Right lobe of liver (tissue), 6 donors: ENCODE data around the gene LILRB5. TPM values are rescaled to one million over a fixed set of nuclear protein-coding genes. Genes with fewer than 3 reads are reported as not detected.
"Not testable (repeated sequence)": the region's sequence is repeated elsewhere in the genome, so short reads cannot be mapped to it uniquely, and the experiment has no call there.

Experiments used
- ATAC-seq, 4 donors: fragments of 200-7000 bp; cut with Tn5 transposase; one replicate each; pipeline ENCODE4 v1.9.1; 2020; ENCODE audit warnings: mild to moderate bottlenecking in 4 of 4, moderate library complexity in 4 of 4
- DNase-seq, 3 donors: peaks; one replicate each; pipeline ENCODE4 v3.0.0-alpha.2; 2020
- H3K27ac ChIP-seq, 3 donors: fragments of 200-600 bp; one replicate each; pipeline ENCODE4 v1.8.0; 2022
- H3K27me3 ChIP-seq, 2 donors: fragments of 200-600 bp; one replicate each; pipeline ENCODE4 v1.8.0; 2022
- H3K36me3 ChIP-seq, 4 donors: fragments of 200-600 bp; sonication (generic) in 1 of 4; one replicate each; pipeline versions ENCODE4 v1.5.1 to v1.8.0; 2017 to 2022; ENCODE audit warnings: control low read depth in 1 of 4
- H3K4me1 ChIP-seq, 4 donors: fragments of 200-600 bp; sonication (generic) in 1 of 4; one replicate each; pipeline versions ENCODE4 v1.5.1 to v1.8.0; 2017 to 2022; ENCODE audit warnings: control low read depth in 1 of 4
- H3K4me3 ChIP-seq, 3 donors: fragments of 200-600 bp; one replicate each; pipeline ENCODE4 v1.8.0; 2022
- H3K9me3 ChIP-seq, 4 donors: fragments of 200-600 bp; sonication (generic) in 1 of 4; one replicate each; pipeline versions ENCODE4 v1.5.1 to v1.8.0; 2017 to 2022; ENCODE audit warnings: control low read depth in 1 of 4
- POLR2A ChIP-seq: fragments of 450-650 bp; IDR thresholded peaks from one replicate; pipeline ENCODE4 v1.6.1; 2017; ENCODE audit warnings: antibody characterized with exemption, mild to moderate bottlenecking
- WGBS: methylation state at CpG from one replicate; pipeline ENCODE4 v1.1.6; 2018; ENCODE audit warnings: low coverage, low lambda C conversion rate; ENCODE audit not compliant: insufficient coverage; ENCODE audit errors: missing lambda C conversion rate; 5-methylcytosine and 5-hydroxymethylcytosine counted together
- intact Hi-C, 2 donors: fragments of 100-400 bp; cut with DNase I; formaldehyde crosslinking; loops; one replicate each; pipeline versions ENCODE4 v1.11.2 to v1.14.1; 2022
- total RNA-seq, 6 experiments: library from RNA; depleted of rRNA in 2 of 6; stranded (reverse); fragments of >200 nt in 2 of 6; fragmentation: NEBNext Ultra II Directional in 3 of 6; extraction: Animal tissue kit (Norgen Biotek cat#: 25700) in 3 of 6; gene quantifications; one replicate each; pipeline versions ENCODE4 v1.1.0 to v1.2.4, GENCODE V29; 2016 to 2023
- TF ChIP-seq, protein P1 (sequence below), 4 donors: fragments of 200-600 bp in 3 of 4; fragments of 450-650 bp in 1 of 4; IDR thresholded peaks; one replicate each; pipeline versions ENCODE4 v1.5.1 to v1.8.0; 2016 to 2022; ENCODE audit warnings: antibody characterized with exemption in 4 of 4, mild to moderate bottlenecking in 2 of 4
- donor health status: DM: no; HTN: yes; CAD: no.
- donor health status: DM: no; HTN: no; CAD: no.
- donor health status: DM: no; HTN: no; CAD: no.
- donor health status: DM: no; HTN: yes; CAD: no.
- donor health status: DM: no; HTN: yes; CAD: no.

Gene LILRB5
- total RNA-seq, 6 experiments from 2014 or later = 2.7 to 19.7 (median 8.4) TPM

GRCh38 chr19:54279406-54279962 is 22.4 kb upstream of the LILRB5 start:
- no peaks in the 10 kb centered on the region for H3K9me3 ChIP-seq
- no peaks in the 10 kb centered on the region for H3K36me3 ChIP-seq
- no peak for TF ChIP-seq POLR2A
- TF ChIP-seq, protein P1, sequence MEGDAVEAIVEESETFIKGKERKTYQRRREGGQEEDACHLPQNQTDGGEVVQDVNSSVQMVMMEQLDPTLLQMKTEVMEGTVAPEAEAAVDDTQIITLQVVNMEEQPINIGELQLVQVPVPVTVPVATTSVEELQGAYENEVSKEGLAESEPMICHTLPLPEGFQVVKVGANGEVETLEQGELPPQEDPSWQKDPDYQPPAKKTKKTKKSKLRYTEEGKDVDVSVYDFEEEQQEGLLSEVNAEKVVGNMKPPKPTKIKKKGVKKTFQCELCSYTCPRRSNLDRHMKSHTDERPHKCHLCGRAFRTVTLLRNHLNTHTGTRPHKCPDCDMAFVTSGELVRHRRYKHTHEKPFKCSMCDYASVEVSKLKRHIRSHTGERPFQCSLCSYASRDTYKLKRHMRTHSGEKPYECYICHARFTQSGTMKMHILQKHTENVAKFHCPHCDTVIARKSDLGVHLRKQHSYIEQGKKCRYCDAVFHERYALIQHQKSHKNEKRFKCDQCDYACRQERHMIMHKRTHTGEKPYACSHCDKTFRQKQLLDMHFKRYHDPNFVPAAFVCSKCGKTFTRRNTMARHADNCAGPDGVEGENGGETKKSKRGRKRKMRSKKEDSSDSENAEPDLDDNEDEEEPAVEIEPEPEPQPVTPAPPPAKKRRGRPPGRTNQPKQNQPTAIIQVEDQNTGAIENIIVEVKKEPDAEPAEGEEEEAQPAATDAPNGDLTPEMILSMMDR (IDR thresholded peaks at IDR 0.05) = no peak
- H3K4me3 ChIP-seq = no peak overlapping the region
- no peaks in the 10 kb centered on the region for H3K4me1 ChIP-seq
- H3K27me3 ChIP-seq = no peaks in the 10 kb centered on the region
- no peak for DNase-seq
- intact Hi-C loops = no loop called here
- 50% methylated on average over 9 of the region's 18 CpGs for WGBS
- H3K27ac ChIP-seq = no peak overlapping the region
- no peak for ATAC-seq

GRCh38 chr19:54278571-54279195 is 21.6 kb upstream of the LILRB5 start:
- H3K27me3 ChIP-seq, H3K27ac ChIP-seq, ATAC-seq, intact Hi-C loops, DNase-seq, H3K4me1 ChIP-seq, H3K9me3 ChIP-seq, H3K4me3 ChIP-seq, H3K36me3 ChIP-seq: not testable (repeated sequence)
- WGBS = 52% methylated on average over 3 of the region's 15 CpGs

GRCh38 chr19:54278056-54278455 is 21.0 kb upstream of the LILRB5 start:
- H3K27me3 ChIP-seq, H3K36me3 ChIP-seq, DNase-seq, H3K4me1 ChIP-seq, H3K4me3 ChIP-seq, H3K9me3 ChIP-seq, ATAC-seq, intact Hi-C loops, H3K27ac ChIP-seq: not testable (repeated sequence)
- no CpG with 5 or more reads among the region's 13 CpGs for WGBS

GRCh38 chr19:54277111-54277615 is 20.1 kb upstream of the LILRB5 start:
- H3K27ac ChIP-seq, H3K9me3 ChIP-seq, intact Hi-C loops, ATAC-seq, H3K4me1 ChIP-seq, H3K27me3 ChIP-seq, DNase-seq, H3K4me3 ChIP-seq, H3K36me3 ChIP-seq: not testable (repeated sequence)
- no CpG with 5 or more reads among the region's 15 CpGs for WGBS

- no peaks in the 10 kb centered on the region for H3K27me3 ChIP-seq
- ATAC-seq = no peak
- H3K36me3 ChIP-seq = no peaks in the 10 kb centered on the region
- no peak for TF ChIP-seq POLR2A
- TF ChIP-seq, protein P1 (IDR thresholded peaks at IDR 0.05) = no peak
- no peaks in the 10 kb centered on the region for H3K4me1 ChIP-seq
- no peak overlapping the region for H3K4me3 ChIP-seq
- intact Hi-C loops = no loop called here
- no peaks in the 10 kb centered on the region for H3K9me3 ChIP-seq
- WGBS = 8% methylated on average over 2 of the region's 9 CpGs
- no peak overlapping the region for H3K27ac ChIP-seq
- DNase-seq = no peak
Observed at GRCh38 chr19:54275951-54276350, 18.9 kb upstream of the LILRB5 start.

DNA sequence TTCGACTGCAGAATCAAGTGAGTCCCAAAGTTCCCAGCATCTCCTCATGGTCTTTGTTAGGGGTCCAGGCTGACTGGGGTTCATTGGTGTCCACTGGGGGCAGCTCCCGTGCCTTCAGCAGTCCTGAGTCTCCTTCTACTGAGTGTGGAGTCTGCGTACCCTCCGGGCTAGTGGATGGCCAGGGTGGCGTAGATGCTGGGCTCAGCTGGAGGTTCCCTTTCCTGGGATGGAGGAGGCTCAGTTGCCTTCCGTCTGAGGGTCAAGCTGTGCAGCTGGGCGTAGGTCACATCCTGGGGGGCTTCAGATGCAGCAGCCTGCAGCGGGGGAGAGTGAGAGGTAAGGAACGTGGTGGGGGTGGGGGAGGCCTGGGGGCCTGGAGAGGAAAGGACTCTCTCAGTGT is 17.4 kb upstream of the LILRB5 start:
- DNase-seq, H3K27me3 ChIP-seq, H3K4me1 ChIP-seq, ATAC-seq, H3K27ac ChIP-seq, intact Hi-C loops, H3K36me3 ChIP-seq, H3K9me3 ChIP-seq, H3K4me3 ChIP-seq: not testable (repeated sequence)
- WGBS = 60% methylated on average over 3 of the region's 9 CpGs
